Right atrium auricular region (tissue), 2 donors: ENCODE data around the gene FOXN3. TPM values are rescaled to one million over a fixed set of nuclear protein-coding genes. Genes with fewer than 3 reads are reported as not detected.

ENCODE experiments used
- DNase-seq: peaks from one replicate; pipeline ENCODE4 v3.0.0-alpha.2; 2019; ENCODE audit warnings: low spot score
- H3K27ac ChIP-seq, 2 donors: fragments of 200-600 bp; sonication (generic); 1 replicate in 1 of 2; 2 replicates in 1 of 2; pipeline ENCODE4 v1.5.1; 2016 to 2019
- H3K27me3 ChIP-seq, 2 donors: fragments of 200-600 bp; sonication (generic); one replicate each; pipeline versions ENCODE4 v1.5.1 to v1.6.0; 2017 to 2019
- H3K36me3 ChIP-seq: fragments of 200-600 bp; sonication (generic); one replicate; pipeline ENCODE4 v1.5.1; 2016
- H3K4me1 ChIP-seq, 2 donors: fragments of 200-600 bp; sonication (generic); one replicate each; pipeline versions ENCODE4 v1.5.1 to v1.6.0; 2017 to 2019
- H3K4me3 ChIP-seq, 2 donors: fragments of 200-600 bp; sonication (generic); 1 replicate in 1 of 2; 2 replicates in 1 of 2; pipeline ENCODE4 v1.5.1; 2017 to 2019; ENCODE audit warnings: mild to moderate bottlenecking in 1 of 2, moderate library complexity in 1 of 2
- H3K9me3 ChIP-seq, 2 donors: fragments of 200-600 bp; sonication (generic); one replicate each; pipeline ENCODE4 v1.5.1; 2019
- CTCF ChIP-seq, 2 donors: fragments of 200-600 bp; sonication (generic); IDR thresholded peaks; one replicate each; pipeline ENCODE4 v1.5.1; 2019; ENCODE audit warnings: antibody characterized with exemption in 2 of 2
- total RNA-seq, 2 donors: library from RNA; depleted of rRNA; stranded (reverse); fragments of >200 nt; gene quantifications; one replicate each; pipeline ENCODE4 v1.1.0, GENCODE V29; 2016

FOXN3 gene
- total RNA-seq, 2 donors from 2014 or later = 80.1 to 90.3 TPM

GRCh38 chr14:89455412-89455811, 38.4 kb upstream of the FOXN3 start:
- DNase-seq = no peak

GRCh38 chr14:89454996-89455395, 38.0 kb upstream of the FOXN3 start:
- no peak for TF ChIP-seq CTCF (IDR thresholded peaks at IDR 0.05)
- no peak for DNase-seq
- no peak overlapping the region for H3K4me3 ChIP-seq

More at GRCh38 chr14:89455412-89455811, 38.4 kb upstream of the FOXN3 start:
- Histone ChIP-seq H3K27ac (no peak overlapping the region), H3K36me3 (no peaks in the 10 kb centered on the region), H3K9me3 (no peaks in the 10 kb centered on the region), H3K27me3 (no peaks in the 10 kb centered on the region), H3K4me1 (peaks cover 0 to 31% of the 10 kb centered on the region in 2 donors), H3K4me3 (no peak overlapping the region)
- no peak for TF ChIP-seq CTCF (IDR thresholded peaks at IDR 0.05)

GRCh38 chr14:89452281-89452680, 35.2 kb upstream of the FOXN3 start:
- no peak for DNase-seq
- H3K27ac ChIP-seq = no peak overlapping the region
- H3K4me1 ChIP-seq = peaks cover 0 to 9% of the 10 kb centered on the region in 2 donors
- TF ChIP-seq CTCF (IDR thresholded peaks at IDR 0.05) = no peak
- H3K27me3 ChIP-seq = no peaks in the 10 kb centered on the region
- H3K9me3 ChIP-seq = no peaks in the 10 kb centered on the region
- H3K4me3 ChIP-seq = no peak overlapping the region
- no peaks in the 10 kb centered on the region for H3K36me3 ChIP-seq

More at GRCh38 chr14:89454996-89455395, 38.0 kb upstream of the FOXN3 start:
- Histone ChIP-seq H3K27me3 (no peaks in the 10 kb centered on the region), H3K9me3 (no peaks in the 10 kb centered on the region), H3K27ac (no peak overlapping the region), H3K36me3 (no peaks in the 10 kb centered on the region), H3K4me1 (peaks cover 0 to 30% of the 10 kb centered on the region in 2 donors)

GRCh38 chr14:89451229-89451628, 34.2 kb upstream of the FOXN3 start:
- Histone ChIP-seq H3K9me3 (no peaks in the 10 kb centered on the region), H3K27me3 (no peaks in the 10 kb centered on the region), H3K36me3 (no peaks in the 10 kb centered on the region), H3K4me1 (peaks cover 0 to 9% of the 10 kb centered on the region in 2 donors), H3K27ac (no peak overlapping the region), H3K4me3 (no peak overlapping the region)
- TF ChIP-seq CTCF (IDR thresholded peaks at IDR 0.05) = no peak
- DNase-seq = no peak

GRCh38 chr14:89447182-89447944, 30.3 kb upstream of the FOXN3 start:
- no peak overlapping the region for H3K4me3 ChIP-seq
- no peak for TF ChIP-seq CTCF (IDR thresholded peaks at IDR 0.05)
- no peak for DNase-seq
- H3K27me3 ChIP-seq = no peaks in the 10 kb centered on the region
- H3K36me3 ChIP-seq = no peaks in the 10 kb centered on the region
- no peak overlapping the region for H3K27ac ChIP-seq
- H3K4me1 ChIP-seq = peaks cover 0 to 16% of the 10 kb centered on the region in 2 donors
- no peaks in the 10 kb centered on the region for H3K9me3 ChIP-seq
